HepG2 (cell line): Measurements from ENCODE around the gene HAGH. TPM values are rescaled to one million over a fixed set of nuclear protein-coding genes. Genes with fewer than 3 reads are reported as not detected.

ENCODE experiments used
- AGO1 ChIP-seq: fragments of 200-400 bp; formaldehyde crosslinking; IDR thresholded peaks from 2 replicates; pipeline ENCODE4 v1.6.1; 2017; ENCODE audit warnings: mild to moderate bottlenecking, low read depth, low read length, moderate library complexity; ENCODE audit not compliant: poor library complexity, severe bottlenecking
- AGO2 ChIP-seq: fragments of 200-400 bp; formaldehyde crosslinking; optimal IDR thresholded peaks from 2 replicates; pipeline ENCODE3; 2017; ENCODE audit warnings: mild to moderate bottlenecking, low read depth, low read length, moderate library complexity
- JARID2 ChIP-seq: sonication (generic); formaldehyde crosslinking; IDR thresholded peaks from 2 replicates; pipeline ENCODE4 v1.8.1; 2023; ENCODE audit warnings: missing genetic modification reagents, inconsistent platforms; ENCODE audit not compliant: insufficient replicate concordance
- PHF8 ChIP-seq: sonication (generic); formaldehyde crosslinking; IDR thresholded peaks from 2 replicates; pipeline ENCODE4 v1.5.0; 2020; ENCODE audit warnings: missing genetic modification reagents
- RAD51 ChIP-seq: fragments of 450-650 bp; IDR thresholded peaks from 2 replicates; pipeline ENCODE4 v1.6.1; 2016; ENCODE audit warnings: borderline replicate concordance
- RBM22 ChIP-seq: fragments of 200-400 bp; formaldehyde crosslinking; optimal IDR thresholded peaks from 2 replicates; pipeline ENCODE3; 2017; ENCODE audit warnings: mild to moderate bottlenecking, low read length, moderate library complexity
- TFE3 ChIP-seq: IDR thresholded peaks from 2 replicates; pipeline ENCODE4 v1.6.1; 2016
- ZBTB38 ChIP-seq: sonication (generic); formaldehyde crosslinking; IDR thresholded peaks from 2 replicates; pipeline ENCODE4 v1.5.1; 2020; ENCODE audit warnings: mild to moderate bottlenecking, missing genetic modification reagents
- ZNF253 ChIP-seq: sonication (generic); formaldehyde crosslinking; IDR thresholded peaks from 2 replicates; pipeline ENCODE4 v1.8.0; 2022; ENCODE audit warnings: mild to moderate bottlenecking, missing genetic modification reagents, borderline replicate concordance
- ZNF563 ChIP-seq: sonication (generic); formaldehyde crosslinking; IDR thresholded peaks from 2 replicates; pipeline ENCODE4 v1.8.0; 2022; ENCODE audit warnings: mild to moderate bottlenecking, moderate library complexity, missing genetic modification reagents
- ZNF709 ChIP-seq: sonication (generic); formaldehyde crosslinking; IDR thresholded peaks from 2 replicates; pipeline ENCODE4 v1.5.0; 2020; ENCODE audit warnings: mild to moderate bottlenecking, missing genetic modification reagents
- ZNF792 ChIP-seq: IDR thresholded peaks from 2 replicates; pipeline ENCODE4 v1.6.1; 2016
- polyA plus RNA-seq, 8 experiments: library from polyadenylated mRNA; depleted of rRNA in 3 of 8; stranded (reverse) in 7 of 8; unstranded in 1 of 8; fragments of >200 nt; fragmentation: Illumina TruSeq in 4 of 8; extraction: Trizol in 4 of 8; gene quantifications; 2 replicates each; pipeline versions ENCODE4 v1.2.1 to v1.2.3, GENCODE V29; 2011 to 2016; ENCODE audit warnings: low read depth in 4 of 8, missing spikeins in 1 of 8, mixed read lengths in 1 of 8; ENCODE audit not compliant: insufficient read depth in 1 of 8
- total RNA-seq, 5 experiments: library from RNA; depleted of rRNA; stranded (reverse); fragments of >200 nt; fragmentation: Illumina TruSeq; extraction: Trizol; gene quantifications; 2 replicates each; pipeline ENCODE4 v1.2.3, GENCODE V29; 2016; ENCODE audit warnings: low read depth in 1 of 5

The HAGH gene
- total and polyA plus RNA-seq, 2 of the 13 experiments (the other 11 are each of a cell fraction or from before 2014, with no cell fraction given) = 70.4 to 95.4 TPM

- TF ChIP-seq RAD51 (no peak), RBM22 (peak; percentile 88), ZNF253 (CRISPR knock-in tag) (0 out of 2 replicates have a peak, but pooled peaks have one; percentile 22), AGO1 (peak; percentile 93), ZNF792 (CRISPR knock-in tag) (no peak), TFE3 (CRISPR knock-in tag) (no peak), PHF8 (CRISPR knock-in tag) (peak; percentile 9; the same call in 1 of the 2 replicates), JARID2 (CRISPR knock-in tag) (no peak), ZNF563 (CRISPR knock-in tag) (no peak), ZBTB38 (CRISPR knock-in tag) (peak; percentile 71), ZNF709 (no peak), AGO2 (peak; percentile 84)
Observed at GRCh38 chr16:1770328-1771187, 56.1 kb downstream of the HAGH start (continued).
